ENCODE data around the gene NEK4.
"Not testable (repeated sequence)": the region's sequence is repeated elsewhere in the genome, so short reads cannot be mapped to it uniquely, and the experiment has no call there.

The NEK4 gene

GRCh38 chr3:52730681-52731080 lies 40.1 kb downstream of the NEK4 start:
- DNase-seq = no peak

GRCh38 chr3:52728753-52729152 lies 42.0 kb downstream of the NEK4 start:
- DNase-seq = not testable (repeated sequence)

GRCh38 chr3:52724511-52724910 lies 46.2 kb downstream of the NEK4 start:
- no peak for DNase-seq

- no peak for DNase-seq
Observed at GRCh38 chr3:52723935-52724334, 46.8 kb downstream of the NEK4 start.

- no peak for DNase-seq
Observed at GRCh38 chr3:52722491-52722890, 48.2 kb downstream of the NEK4 start.

GRCh38 chr3:52721730-52722008 lies 49.1 kb downstream of the NEK4 start:
- DNase-seq = no peak

GRCh38 chr3:52721002-52721729 lies 49.6 kb downstream of the NEK4 start:
- no peak for DNase-seq

- no peak for DNase-seq
Observed at GRCh38 chr3:52719618-52720017, 51.1 kb downstream of the NEK4 start.

GRCh38 chr3:52715714-52716305 lies 54.9 kb downstream of the NEK4 start:
- DNase-seq = no peak

- no peak for DNase-seq
Observed at GRCh38 chr3:52714335-52715302, 56.1 kb downstream of the NEK4 start.

- no peak for DNase-seq
Observed at GRCh38 chr3:52712291-52713212, 58.2 kb downstream of the NEK4 start.

GRCh38 chr3:52710512-52710911 lies 60.2 kb downstream of the NEK4 start:
- no peak for DNase-seq

GRCh38 chr3:52707585-52707984 lies 63.2 kb downstream of the NEK4 start:
- DNase-seq = no peak

- DNase-seq = peak; percentile 81
Observed at GRCh38 chr3:52705688-52706686, 64.8 kb downstream of the NEK4 start, which contains the start of the genes GLT8D1 and SPCS1. TSS of gene GLT8D1 (minus strand) at chr3:52705791. CDS start at chr3:52700460, 5,331 bp downstream. TSS of gene SPCS1 (plus strand) at chr3:52706106. CDS start at chr3:52706247, 141 bp downstream.

GRCh38 chr3:52705438-52705687 lies 65.4 kb downstream of the NEK4 start:
- no peak for DNase-seq

GRCh38 chr3:52704611-52705437 lies 65.9 kb downstream of the NEK4 start:
- DNase-seq = no peak

- no peak for DNase-seq
Observed at GRCh38 chr3:52703341-52703740, 67.4 kb downstream of the NEK4 start.

GRCh38 chr3:52697632-52697965 lies 73.1 kb downstream of the NEK4 start:
- no peak for DNase-seq

- DNase-seq = no peak
Observed at GRCh38 chr3:52696830-52697631, 73.7 kb downstream of the NEK4 start.
